Neural progenitor cell (in vitro differentiated cells): ENCODE results near the gene WDR64. TPM values are rescaled to one million over a fixed set of nuclear protein-coding genes. Genes with fewer than 3 reads are reported as not detected.

Experiments used
- DNase-seq: peaks from one replicate; pipeline ENCODE4 v3.0.0-alpha.2; 2016; ENCODE audit warnings: low spot score
- H2AFZ ChIP-seq: fragments of 200-600 bp; sonication (generic); replicated peaks from 2 replicates; pipeline ENCODE4 v1.6.1; 2016; ENCODE audit warnings: antibody characterized with exemption
- H3F3A ChIP-seq: fragments of 200-600 bp; sonication (generic); 2 replicates; pipeline ENCODE4 v1.6.1; 2016; ENCODE audit warnings: antibody characterized with exemption, low read depth
- H3K27ac ChIP-seq: fragments of 200-600 bp; sonication (generic); 2 replicates; pipeline ENCODE4 v1.5.1; 2016; ENCODE audit warnings: mild to moderate bottlenecking
- H3K27me3 ChIP-seq: fragments of 200-600 bp; sonication (generic); 2 replicates; pipeline ENCODE4 v1.6.1; 2016; ENCODE audit warnings: mild to moderate bottlenecking, moderate library complexity
- H3K36me3 ChIP-seq: fragments of 200-600 bp; sonication (generic); 2 replicates; pipeline ENCODE4 v1.5.1; 2016
- H3K4me1 ChIP-seq: fragments of 200-600 bp; sonication (generic); 2 replicates; pipeline ENCODE4 v1.6.1; 2016; ENCODE audit warnings: mixed run types
- H3K4me2 ChIP-seq: fragments of 200-600 bp; sonication (generic); 2 replicates; pipeline ENCODE4 v1.6.1; 2016
- H3K4me3 ChIP-seq: fragments of 200-600 bp; sonication (generic); 2 replicates; pipeline ENCODE4 v1.5.1; 2016
- H3K79me2 ChIP-seq: fragments of 200-600 bp; sonication (generic); 2 replicates; pipeline ENCODE4 v1.6.1; 2016; ENCODE audit warnings: low read depth
- H3K9ac ChIP-seq: fragments of 200-600 bp; sonication (generic); 2 replicates; pipeline ENCODE4 v1.6.1; 2016
- H3K9me3 ChIP-seq: fragments of 200-600 bp; sonication (generic); 2 replicates; pipeline ENCODE4 v1.5.1; 2016; ENCODE audit warnings: low read depth
- H4K20me1 ChIP-seq: fragments of 200-600 bp; sonication (generic); 2 replicates; pipeline ENCODE4 v1.6.1; 2016; ENCODE audit warnings: low read depth
- H3K27ac Mint-ChIP-seq: 3 replicates; pipeline ENCODE4 v1.8.0; 2021; ENCODE audit warnings: mixed read lengths
- H3K27me3 Mint-ChIP-seq: 2 replicates; pipeline ENCODE4 v1.8.0; 2022; ENCODE audit warnings: low read depth, mild to moderate bottlenecking, inconsistent platforms, moderate library complexity, mixed read lengths; ENCODE audit not compliant: insufficient read depth
- H3K36me3 Mint-ChIP-seq: 3 replicates; pipeline ENCODE4 v1.8.0; 2021; ENCODE audit warnings: mixed read lengths
- H3K4me1 Mint-ChIP-seq: 3 replicates; pipeline ENCODE4 v1.8.0; 2021; ENCODE audit warnings: mixed read lengths
- H3K4me3 Mint-ChIP-seq: 3 replicates; pipeline ENCODE4 v1.8.0; 2021; ENCODE audit warnings: mild to moderate bottlenecking, moderate library complexity, mixed read lengths
- H3K9me3 Mint-ChIP-seq: 3 replicates; pipeline ENCODE4 v1.8.0; 2020; ENCODE audit warnings: mixed read lengths
- EZH2 ChIP-seq: fragments of 200-600 bp; sonication (generic); IDR thresholded peaks from 2 replicates; pipeline ENCODE4 v1.6.1; 2017; ENCODE audit warnings: antibody characterized with exemption, mild to moderate bottlenecking, moderate library complexity
- EZH2phosphoT487 ChIP-seq: fragments of 200-600 bp; sonication (generic); IDR thresholded peaks from 2 replicates; pipeline ENCODE4 v1.6.1; 2017; ENCODE audit warnings: antibody characterized with exemption
- total RNA-seq: library from RNA; depleted of rRNA; stranded (reverse); fragments of >200 nt; gene quantifications from 2 replicates; pipeline ENCODE4 v1.2.3, GENCODE V29; 2015; ENCODE audit warnings: low replicate concordance
- TF ChIP-seq, protein P1 (sequence below): fragments of 200-600 bp; sonication (generic); IDR thresholded peaks from 2 replicates; pipeline ENCODE4 v1.5.1; 2017; ENCODE audit warnings: antibody characterized with exemption, mild to moderate bottlenecking

The WDR64 gene
- total RNA-seq, 1 donor from 2014 or later = not detected

DNA sequence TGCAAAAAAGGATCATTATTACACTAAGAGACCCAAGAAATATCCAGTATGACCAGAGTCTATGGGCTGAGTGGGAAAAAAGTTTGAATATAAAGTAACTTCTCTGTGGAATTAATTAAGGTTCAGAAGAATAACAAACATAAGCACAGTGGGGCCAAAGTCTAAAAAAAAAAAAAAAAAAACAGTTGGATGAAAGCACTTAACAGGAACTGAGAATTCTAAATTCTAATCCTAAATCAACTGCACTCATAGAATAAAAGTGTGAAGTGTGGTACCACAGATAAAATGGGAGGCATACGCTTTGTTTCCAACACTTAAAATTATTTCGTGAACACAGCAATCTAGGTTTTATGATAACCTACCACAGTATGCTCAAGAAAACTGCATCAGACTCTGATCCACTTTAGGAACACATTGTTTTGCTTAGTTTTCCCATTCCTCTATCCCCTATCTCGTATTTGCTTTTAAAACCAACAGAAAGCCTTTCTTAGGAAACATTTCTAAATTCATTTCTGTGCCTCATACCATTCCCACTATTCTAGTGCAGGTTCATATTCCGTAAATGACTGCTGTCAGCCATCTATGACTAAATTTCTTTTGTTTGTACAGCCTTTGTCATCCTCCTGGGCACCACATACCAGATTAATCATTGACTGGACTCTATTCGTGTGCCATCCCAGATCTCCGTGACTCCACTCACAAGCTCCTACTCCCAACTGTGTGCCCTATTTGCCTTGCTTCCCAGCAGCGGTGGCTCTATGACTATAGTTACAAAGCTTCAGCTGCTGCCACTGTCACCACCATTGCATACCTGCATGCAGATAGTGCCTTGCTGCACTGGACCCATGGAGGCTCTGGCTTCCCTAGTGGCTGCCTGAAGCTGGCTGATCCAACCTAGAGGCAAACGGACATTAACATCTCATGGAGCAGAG lies 36.8 kb upstream of the WDR64 start:
- H4K20me1 ChIP-seq = peaks cover 6% of the 10 kb centered on the region
- H3K9me3 Mint-ChIP-seq = no peaks in the 10 kb centered on the region
- H3K4me2 ChIP-seq = no peak overlapping the region
- H3K9me3 ChIP-seq = no peaks in the 10 kb centered on the region
- no peaks in the 10 kb centered on the region for H3F3A ChIP-seq
- H3K36me3 ChIP-seq = no peaks in the 10 kb centered on the region
- no peaks in the 10 kb centered on the region for H3K27me3 Mint-ChIP-seq
- no peak overlapping the region for H3K4me3 Mint-ChIP-seq
- H3K27ac Mint-ChIP-seq = no peak overlapping the region
- peaks cover 13% of the 10 kb centered on the region for H3K4me1 Mint-ChIP-seq
- H3K27me3 ChIP-seq = no peaks in the 10 kb centered on the region
- no peaks in the 10 kb centered on the region for H3K4me1 ChIP-seq
- H3K9ac ChIP-seq = no peak overlapping the region
- no peaks in the 10 kb centered on the region for H3K79me2 ChIP-seq
- H2AFZ ChIP-seq = no peak overlapping the region
- no peak for DNase-seq
- no peak overlapping the region for H3K27ac ChIP-seq
- peaks cover 3% of the 10 kb centered on the region for H3K36me3 Mint-ChIP-seq
- no peak overlapping the region for H3K4me3 ChIP-seq
- TF ChIP-seq EZH2 (no peak), EZH2phosphoT487 (no peak)
- TF ChIP-seq, protein P1, sequence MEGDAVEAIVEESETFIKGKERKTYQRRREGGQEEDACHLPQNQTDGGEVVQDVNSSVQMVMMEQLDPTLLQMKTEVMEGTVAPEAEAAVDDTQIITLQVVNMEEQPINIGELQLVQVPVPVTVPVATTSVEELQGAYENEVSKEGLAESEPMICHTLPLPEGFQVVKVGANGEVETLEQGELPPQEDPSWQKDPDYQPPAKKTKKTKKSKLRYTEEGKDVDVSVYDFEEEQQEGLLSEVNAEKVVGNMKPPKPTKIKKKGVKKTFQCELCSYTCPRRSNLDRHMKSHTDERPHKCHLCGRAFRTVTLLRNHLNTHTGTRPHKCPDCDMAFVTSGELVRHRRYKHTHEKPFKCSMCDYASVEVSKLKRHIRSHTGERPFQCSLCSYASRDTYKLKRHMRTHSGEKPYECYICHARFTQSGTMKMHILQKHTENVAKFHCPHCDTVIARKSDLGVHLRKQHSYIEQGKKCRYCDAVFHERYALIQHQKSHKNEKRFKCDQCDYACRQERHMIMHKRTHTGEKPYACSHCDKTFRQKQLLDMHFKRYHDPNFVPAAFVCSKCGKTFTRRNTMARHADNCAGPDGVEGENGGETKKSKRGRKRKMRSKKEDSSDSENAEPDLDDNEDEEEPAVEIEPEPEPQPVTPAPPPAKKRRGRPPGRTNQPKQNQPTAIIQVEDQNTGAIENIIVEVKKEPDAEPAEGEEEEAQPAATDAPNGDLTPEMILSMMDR = no peak

DNA sequence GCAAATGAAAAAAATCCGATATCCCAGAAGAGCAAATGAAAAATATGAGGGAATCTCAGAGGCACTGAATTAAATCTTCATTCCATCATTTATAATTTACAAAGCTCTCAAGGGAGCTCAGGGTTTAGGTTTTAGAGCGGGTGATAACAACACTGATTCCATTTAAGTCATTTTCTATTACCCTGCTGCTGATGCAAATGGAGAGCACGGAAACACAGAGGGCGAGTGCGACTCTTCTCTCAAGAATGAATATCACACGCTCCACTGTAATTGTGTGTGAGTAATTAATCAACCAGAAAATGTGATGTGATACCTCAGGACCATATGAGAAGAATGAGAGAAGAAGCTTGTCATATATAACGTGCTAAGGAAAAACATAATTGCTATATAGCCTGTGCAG lies 34.7 kb upstream of the WDR64 start:
- DNase-seq = no peak
- no peak overlapping the region for H3K4me2 ChIP-seq
- no peak overlapping the region for H3K9ac ChIP-seq
- Mint-ChIP-seq H3K27me3 (peaks cover 2% of the 10 kb centered on the region), H3K36me3 (peaks cover 13% of the 10 kb centered on the region), H3K4me3 (no peak overlapping the region), H3K27ac (no peak overlapping the region), H3K9me3 (no peaks in the 10 kb centered on the region), H3K4me1 (peaks cover 13% of the 10 kb centered on the region)
- H3K79me2 ChIP-seq = no peaks in the 10 kb centered on the region
- TF ChIP-seq, protein P1 = no peak
- TF ChIP-seq EZH2phosphoT487 (no peak), EZH2 (no peak)
- no peak overlapping the region for H2AFZ ChIP-seq
- H3K4me3 ChIP-seq = no peak overlapping the region
- H4K20me1 ChIP-seq = no peaks in the 10 kb centered on the region
- H3K9me3 ChIP-seq = no peaks in the 10 kb centered on the region
- H3K36me3 ChIP-seq = no peaks in the 10 kb centered on the region
- H3K27me3 ChIP-seq = no peaks in the 10 kb centered on the region
- H3K4me1 ChIP-seq = no peaks in the 10 kb centered on the region
- H3K27ac ChIP-seq = no peak overlapping the region
- no peaks in the 10 kb centered on the region for H3F3A ChIP-seq

DNA sequence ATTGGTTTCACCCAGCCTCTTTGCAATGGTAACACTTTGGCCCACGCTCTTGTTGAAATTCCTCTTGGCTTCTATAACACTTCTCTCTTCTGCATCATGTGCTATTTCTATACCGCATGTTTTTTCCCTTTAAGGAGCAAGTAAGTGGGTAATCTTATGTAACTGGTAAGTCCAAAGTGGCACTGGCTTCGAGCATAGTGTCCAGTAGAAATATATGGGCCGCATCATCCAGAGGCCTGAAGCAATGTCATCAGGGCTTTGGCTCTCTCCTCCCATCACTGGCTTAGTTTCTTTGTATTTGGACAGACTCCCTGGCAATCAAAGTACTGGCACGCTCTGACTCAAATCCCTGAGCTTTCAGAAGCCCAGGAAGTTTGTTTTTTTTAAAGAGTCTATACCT lies 29.4 kb upstream of the WDR64 start:
- peaks cover 12% of the 10 kb centered on the region for H3K36me3 Mint-ChIP-seq
- H3K27me3 ChIP-seq = no peaks in the 10 kb centered on the region
- no peak overlapping the region for H3K4me3 ChIP-seq
- H3K79me2 ChIP-seq = peaks cover 4% of the 10 kb centered on the region
- H3K27me3 Mint-ChIP-seq = peaks cover 2% of the 10 kb centered on the region
- H3K4me1 Mint-ChIP-seq = peaks cover 2% of the 10 kb centered on the region
- H3K9me3 ChIP-seq = no peaks in the 10 kb centered on the region
- H3K4me1 ChIP-seq = no peaks in the 10 kb centered on the region
- no peak for DNase-seq
- H3K27ac Mint-ChIP-seq = no peak overlapping the region
- no peak overlapping the region for H3K4me2 ChIP-seq
- no peaks in the 10 kb centered on the region for H3K9me3 Mint-ChIP-seq
- H2AFZ ChIP-seq = no peak overlapping the region
- TF ChIP-seq, protein P1 = no peak
- TF ChIP-seq EZH2phosphoT487 (no peak), EZH2 (no peak)
- no peaks in the 10 kb centered on the region for H3K36me3 ChIP-seq
- no peak overlapping the region for H3K9ac ChIP-seq
- H3F3A ChIP-seq = no peaks in the 10 kb centered on the region
- H3K27ac ChIP-seq = no peak overlapping the region
- peaks cover 7% of the 10 kb centered on the region for H4K20me1 ChIP-seq
- H3K4me3 Mint-ChIP-seq = no peak overlapping the region
